Colonic mucosa (tissue), 4 donors: ENCODE results near the gene PAX3. TPM values are rescaled to one million over a fixed set of nuclear protein-coding genes. Genes with fewer than 3 reads are reported as not detected.

Experiments
- DNase-seq: peaks from one replicate; pipeline ENCODE4 v3.0.0-alpha.2; 2020
- H3K27ac ChIP-seq: fragments of 200-600 bp; one replicate; pipeline ENCODE4 v1.8.0; 2021
- H3K27me3 ChIP-seq: fragments of 200-600 bp; one replicate; pipeline ENCODE4 v1.8.0; 2021
- H3K36me3 ChIP-seq: fragments of 200-600 bp; one replicate; pipeline ENCODE4 v1.8.0; 2021
- H3K4me1 ChIP-seq: fragments of 200-600 bp; one replicate; pipeline ENCODE4 v1.8.0; 2021; ENCODE audit warnings: mild to moderate bottlenecking
- H3K4me3 ChIP-seq: fragments of 200-600 bp; one replicate; pipeline ENCODE4 v1.8.0; 2021
- H3K9ac ChIP-seq, 2 donors: one replicate each; pipeline ENCODE4 v1.7.0; 2013; ENCODE audit warnings: control low read depth in 2 of 2, low read depth in 2 of 2, low read length in 2 of 2
- H3K9me3 ChIP-seq: fragments of 200-600 bp; one replicate; pipeline ENCODE4 v1.8.0; 2021
- CTCF ChIP-seq: fragments of 200-600 bp; IDR thresholded peaks from one replicate; pipeline ENCODE4 v1.8.0; 2022; ENCODE audit warnings: antibody characterized with exemption, mild to moderate bottlenecking
- intact Hi-C: fragments of 100-400 bp; cut with DNase I; formaldehyde crosslinking; loops from one replicate; pipeline ENCODE4 v1.14.1; 2022
- total RNA-seq, 2 donors: library from RNA; stranded (reverse); fragmentation: NEBNext Ultra II Directional in 1 of 2; extraction: Animal tissue kit (Norgen Biotek cat#: 25700) in 1 of 2; gene quantifications; one replicate each; pipeline ENCODE4 v1.2.1, GENCODE V29; 2021
- donor health status: healthy.
- donor health status: DM: no; HTN: no; CAD: no.
- donor health status: DM: no; HTN: no; CAD: no.

PAX3 gene
- total RNA-seq, 2 donors from 2014 or later, result 0.16 TPM; not detected in 1

DNA sequence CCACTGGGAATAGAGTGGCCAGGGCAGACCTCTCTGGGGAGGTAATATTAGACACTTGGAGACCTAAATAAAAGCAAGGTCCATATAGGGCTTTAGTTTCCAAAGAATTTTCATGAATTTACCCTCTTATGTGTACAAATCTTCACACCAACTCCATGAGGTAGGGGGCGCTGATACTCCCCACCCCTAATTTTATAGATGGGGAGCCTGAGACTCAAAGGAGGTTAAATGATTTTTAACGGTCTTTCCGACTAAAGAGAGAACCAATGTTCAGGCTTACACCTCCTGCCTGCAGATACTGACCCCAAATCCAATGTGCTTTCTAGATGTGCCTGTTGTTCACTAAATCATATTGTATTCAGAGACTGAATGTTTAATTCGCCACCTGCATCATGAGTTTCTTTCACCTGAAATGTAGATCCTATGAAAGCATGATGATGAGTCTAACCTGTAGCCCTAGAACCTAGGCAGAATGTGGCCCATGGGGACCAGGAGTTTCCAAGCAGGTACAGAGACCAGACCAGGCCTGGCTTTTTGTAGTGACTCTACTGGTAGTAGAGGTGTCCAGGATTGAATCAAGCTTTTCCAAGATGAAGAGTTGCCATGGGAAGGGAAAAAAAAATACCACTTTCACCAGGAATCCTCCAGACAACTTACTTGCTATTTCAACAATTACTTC lies 16.8 kb upstream of the PAX3 start:
- no peak overlapping the region for H3K27ac ChIP-seq
- H3K4me1 ChIP-seq, result no peaks in the 10 kb centered on the region
- H3K4me3 ChIP-seq, result no peak overlapping the region
- H3K36me3 ChIP-seq, result no peaks in the 10 kb centered on the region
- intact Hi-C loops, result loop anchor here (5.0 kb wide), 2 partner anchors 247 to 297 kb away; no protein-coding TSS in a partner anchor
- no peak for TF ChIP-seq CTCF
- no peak for DNase-seq
- H3K9me3 ChIP-seq, result no peaks in the 10 kb centered on the region
- H3K27me3 ChIP-seq, result peaks cover 43% of the 10 kb centered on the region
- H3K9ac ChIP-seq, result no peak overlapping the region

DNA sequence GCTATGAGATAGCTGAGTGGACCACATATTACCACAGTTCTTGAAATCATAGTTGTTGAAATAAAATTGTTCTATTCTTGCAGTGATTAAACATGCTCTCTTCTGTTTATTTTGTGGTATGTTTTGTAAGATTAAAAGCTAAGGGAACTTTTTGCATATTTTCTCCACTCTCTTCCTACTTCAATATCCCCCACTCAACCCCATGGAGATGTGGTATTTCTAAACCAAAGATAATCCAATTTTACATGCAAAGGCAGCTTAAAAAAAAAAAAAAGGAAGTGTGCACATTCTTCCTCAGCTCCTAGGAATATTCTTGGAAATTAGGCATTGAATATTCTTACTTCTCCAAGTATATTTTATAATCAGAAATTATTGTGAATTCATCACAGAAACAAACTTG lies 15.0 kb upstream of the PAX3 start:
- Histone ChIP-seq H3K36me3 (no peaks in the 10 kb centered on the region), H3K27me3 (peaks cover 50% of the 10 kb centered on the region), H3K9ac (no peak overlapping the region), H3K27ac (no peak overlapping the region), H3K4me3 (no peak overlapping the region), H3K9me3 (no peaks in the 10 kb centered on the region), H3K4me1 (no peaks in the 10 kb centered on the region)
- intact Hi-C loops, result no loop called here
- no peak for DNase-seq
- TF ChIP-seq CTCF, result no peak

DNA sequence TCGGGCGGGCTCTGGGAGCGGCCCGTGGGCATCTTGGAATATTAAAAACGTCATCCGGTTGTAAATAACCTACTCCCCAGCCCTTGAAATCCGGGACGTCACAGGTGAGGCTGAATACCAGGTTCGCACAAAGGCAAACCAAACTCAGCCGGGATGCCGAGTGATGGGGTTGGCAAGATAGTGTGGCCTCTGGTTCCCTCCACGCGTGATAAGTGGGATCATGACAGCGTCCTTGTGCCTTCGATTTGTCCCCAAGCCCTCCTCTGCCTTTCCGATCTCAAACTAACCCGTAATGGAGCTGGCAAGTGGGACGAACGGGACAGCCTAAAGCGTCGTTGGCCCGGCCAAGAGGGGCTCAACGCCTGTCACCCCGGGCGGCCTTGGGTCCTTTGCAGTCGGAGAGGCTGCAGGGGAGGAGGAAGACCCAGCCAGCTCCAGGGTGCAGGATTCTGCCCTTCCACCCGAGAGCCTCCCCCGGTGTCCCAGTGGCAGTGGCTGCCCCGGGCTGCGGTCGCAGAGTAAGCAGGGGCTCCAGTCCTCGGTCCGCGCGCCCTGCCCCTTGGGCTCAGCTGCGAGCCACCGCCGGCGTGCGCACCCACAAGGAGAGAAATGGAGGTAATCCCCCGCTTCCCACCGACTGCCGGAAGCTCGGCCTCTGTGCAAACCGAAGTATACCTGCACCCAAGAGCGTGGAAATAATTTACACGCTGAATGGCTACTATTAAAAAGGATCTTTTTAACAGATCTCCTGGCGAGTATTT lies 13.4 kb upstream of the PAX3 start:
- Histone ChIP-seq H3K9ac (no peak overlapping the region), H3K27ac (no peak overlapping the region), H3K9me3 (no peaks in the 10 kb centered on the region), H3K36me3 (no peaks in the 10 kb centered on the region), H3K27me3 (peaks cover 67% of the 10 kb centered on the region), H3K4me3 (no peak overlapping the region), H3K4me1 (peaks cover under 1% of the 10 kb centered on the region)
- DNase-seq, result no peak
- intact Hi-C loops, result no loop called here
- no peak for TF ChIP-seq CTCF

- Histone ChIP-seq H3K27me3 (peaks cover 74% of the 10 kb centered on the region), H3K4me3 (no peak overlapping the region), H3K36me3 (no peaks in the 10 kb centered on the region), H3K27ac (no peak overlapping the region), H3K9me3 (no peaks in the 10 kb centered on the region), H3K9ac (no peak overlapping the region), H3K4me1 (peaks cover 8% of the 10 kb centered on the region)
- intact Hi-C loops, result no loop called here
- no peak for TF ChIP-seq CTCF
- DNase-seq, result no peak
Observed at GRCh38 chr2:222311319-222311977, 12.7 kb upstream of the PAX3 start.

- H3K36me3 ChIP-seq, result no peaks in the 10 kb centered on the region
- H3K9me3 ChIP-seq, result no peaks in the 10 kb centered on the region
- no peak overlapping the region for H3K27ac ChIP-seq
- intact Hi-C loops, result no loop called here
- peaks cover 14% of the 10 kb centered on the region for H3K4me1 ChIP-seq
- H3K27me3 ChIP-seq, result peaks cover 80% of the 10 kb centered on the region
- no peak for TF ChIP-seq CTCF
- H3K9ac ChIP-seq, result no peak overlapping the region
- no peak for DNase-seq
- no peak overlapping the region for H3K4me3 ChIP-seq
Observed at GRCh38 chr2:222310747-222311318, 12.0 kb upstream of the PAX3 start.
